SK-MEL-5 (cell line): ENCODE measurements around the gene CDC45. TPM values are rescaled to one million over a fixed set of nuclear protein-coding genes. Genes with fewer than 3 reads are reported as not detected.

Source experiments
- DNase-seq: peaks from one replicate; pipeline ENCODE4 v3.0.0-alpha.2; 2016; ENCODE audit warnings: low read depth, low spot score
- in situ Hi-C: cut with HindIII; loops from 2 replicates; pipeline ENCODE4 v1.10.0; 2016; ENCODE audit warnings: low sequenced_read_pairs, high pct_unique_total_duplicates, low pct_unique_long_range_greater_than_20kb
- total RNA-seq: library from RNA; depleted of rRNA; stranded (reverse); fragments of >200 nt; shearing (Covaris generic); gene quantifications from 2 replicates; pipeline ENCODE4 v1.2.3, GENCODE V29; 2014

Gene CDC45
- total RNA-seq, 1 experiment from 2014 or later: 36.5 TPM

- in situ Hi-C loops: no loop called here
- DNase-seq: no peak
Measured at GRCh38 chr22:19480789-19481188, 1.1 kb downstream of the CDC45 start.

GRCh38 chr22:19482297-19482696, 2.6 kb downstream of the CDC45 start:
- in situ Hi-C loops: no loop called here
- no peak for DNase-seq

- in situ Hi-C loops: no loop called here
- DNase-seq: no peak
Measured at GRCh38 chr22:19483481-19484244, 3.9 kb downstream of the CDC45 start.

GRCh38 chr22:19488285-19488684, 8.6 kb downstream of the CDC45 start:
- no peak for DNase-seq
- in situ Hi-C loops: no loop called here

- DNase-seq: peak; percentile 79
- in situ Hi-C loops: no loop called here
Measured at GRCh38 chr22:19488884-19489843, 9.4 kb downstream of the CDC45 start.

GRCh38 chr22:19490628-19491230, 11.0 kb downstream of the CDC45 start:
- no peak for DNase-seq
- in situ Hi-C loops: no loop called here

GRCh38 chr22:19492504-19493174, 12.9 kb downstream of the CDC45 start:
- DNase-seq: no peak
- in situ Hi-C loops: no loop called here

GRCh38 chr22:19494001-19494560, 14.4 kb downstream of the CDC45 start:
- no peak for DNase-seq

GRCh38 chr22:19494676-19495173, 15.0 kb downstream of the CDC45 start:
- in situ Hi-C loops: no loop called here
- DNase-seq: no peak

More at GRCh38 chr22:19494001-19494560, 14.4 kb downstream of the CDC45 start:
- in situ Hi-C loops: no loop called here

GRCh38 chr22:19495562-19496323, 16.0 kb downstream of the CDC45 start:
- in situ Hi-C loops: no loop called here
- peak; percentile 62 for DNase-seq

GRCh38 chr22:19496324-19496630, 16.6 kb downstream of the CDC45 start:
- in situ Hi-C loops: no loop called here
- DNase-seq: no peak

GRCh38 chr22:19497245-19497644, 17.5 kb downstream of the CDC45 start:
- DNase-seq: no peak
- in situ Hi-C loops: no loop called here

- no peak for DNase-seq
- in situ Hi-C loops: no loop called here
Measured at GRCh38 chr22:19498154-19498865, 18.6 kb downstream of the CDC45 start.

GRCh38 chr22:19498866-19499190, 19.1 kb downstream of the CDC45 start:
- in situ Hi-C loops: no loop called here
- DNase-seq: no peak

- in situ Hi-C loops: no loop called here
- no peak for DNase-seq
Measured at GRCh38 chr22:19499236-19499879, 19.6 kb downstream of the CDC45 start.

- in situ Hi-C loops: no loop called here
- DNase-seq: no peak
Measured at GRCh38 chr22:19499880-19500242, 20.1 kb downstream of the CDC45 start.
